Thyroid gland (tissue), 4 donors: Measurements from ENCODE around the gene LRRC47. TPM values are rescaled to one million over a fixed set of nuclear protein-coding genes. Genes with fewer than 3 reads are reported as not detected.

Experiments
- DNase-seq, 2 donors: peaks; one replicate each; pipeline ENCODE4 v3.0.0-alpha.2; 2019
- H3K27ac ChIP-seq, 3 donors: fragments of 200-600 bp; sonication (generic); 1 replicate in 2 of 3; 2 replicates in 1 of 3; pipeline ENCODE4 v1.5.1; 2016 to 2019; ENCODE audit warnings: mild to moderate bottlenecking in 1 of 3, moderate library complexity in 1 of 3
- H3K27me3 ChIP-seq: fragments of 200-600 bp; sonication (generic); one replicate; pipeline ENCODE4 v1.5.1; 2019
- H3K36me3 ChIP-seq, 2 donors: fragments of 200-600 bp; sonication (generic); one replicate each; pipeline ENCODE4 v1.5.1; 2016 to 2019
- H3K4me1 ChIP-seq, 2 donors: fragments of 200-600 bp; sonication (generic); one replicate each; pipeline ENCODE4 v1.5.1; 2017 to 2019
- H3K4me3 ChIP-seq, 3 donors: fragments of 200-600 bp; sonication (generic); replicated peaks in 1 of 3; 1 replicate in 2 of 3; 2 replicates in 1 of 3; pipeline ENCODE4 v1.5.1; 2016; ENCODE audit warnings: mild to moderate bottlenecking in 1 of 3
- H3K9me3 ChIP-seq: fragments of 200-600 bp; sonication (generic); one replicate; pipeline ENCODE4 v1.5.1; 2017
- CTCF ChIP-seq, 6 experiments: fragments of 200-600 bp in 3 of 6; fragments of 450-650 bp in 3 of 6; sonication (generic) in 3 of 6; IDR thresholded peaks; one replicate each; pipeline ENCODE4 v1.5.1; 2016 to 2019; ENCODE audit warnings: antibody characterized with exemption in 6 of 6, mild to moderate bottlenecking in 2 of 6, inconsistent platforms in 1 of 6, moderate library complexity in 1 of 6
- POLR2A ChIP-seq, 2 donors: fragments of 450-650 bp; IDR thresholded peaks; one replicate each; pipeline ENCODE4 v1.6.1; 2017; ENCODE audit warnings: antibody characterized with exemption in 2 of 2, mild to moderate bottlenecking in 2 of 2, moderate library complexity in 1 of 2
- WGBS, 2 donors: methylation state at CpG; one replicate each; pipeline ENCODE4 v1.1.5; 2017; 5-methylcytosine and 5-hydroxymethylcytosine counted together
- intact Hi-C: fragments of 100-400 bp; cut with DNase I; formaldehyde crosslinking; loops from one replicate; pipeline ENCODE4 v1.15.1; 2023
- total RNA-seq, 4 donors: library from RNA; depleted of rRNA; stranded (reverse); fragments of >200 nt; gene quantifications; one replicate each; pipeline ENCODE4 v1.2.3, GENCODE V29; 2016

The LRRC47 gene
- total RNA-seq, 4 donors from 2014 or later, result 38.7 to 45.2 (median 43.7) TPM

GRCh38 chr1:3745071-3745470, 51.2 kb downstream of the LRRC47 start:
- Histone ChIP-seq H3K36me3 (peaks cover 13 to 16% of the 10 kb centered on the region in 2 donors), H3K4me1 (peaks cover 26 to 30% of the 10 kb centered on the region in 2 donors), H3K4me3 (no peak overlapping the region), H3K27me3 (no peaks in the 10 kb centered on the region), H3K9me3 (no peaks in the 10 kb centered on the region), H3K27ac (no peak overlapping the region)
- intact Hi-C loops, result no loop called here
- no peak for DNase-seq
- WGBS, 2 donors, result 93 to 95% methylated on average over 12 of the region's 12 CpGs
- TF ChIP-seq POLR2A (IDR thresholded peaks at IDR 0.05) (no peak), CTCF (IDR thresholded peaks at IDR 0.05) (no peak)

GRCh38 chr1:3744646-3745045, 51.7 kb downstream of the LRRC47 start:
- intact Hi-C loops, result no loop called here
- peaks cover 13 to 18% of the 10 kb centered on the region in 2 donors for H3K36me3 ChIP-seq

GRCh38 chr1:3743826-3744225, 52.5 kb downstream of the LRRC47 start:
- DNase-seq, result no peak

More at GRCh38 chr1:3744646-3745045, 51.7 kb downstream of the LRRC47 start:
- WGBS, 2 donors, result 90% methylated on average over 4 to 5 of the region's 10 CpGs
- Histone ChIP-seq H3K27me3 (no peaks in the 10 kb centered on the region), H3K4me3 (no peak overlapping the region), H3K9me3 (no peaks in the 10 kb centered on the region), H3K27ac (no peak overlapping the region), H3K4me1 (peaks cover 26 to 29% of the 10 kb centered on the region in 2 donors)
- TF ChIP-seq POLR2A (IDR thresholded peaks at IDR 0.05) (no peak), CTCF (IDR thresholded peaks at IDR 0.05) (no peak)
- DNase-seq, result no peak

GRCh38 chr1:3743421-3743820, 52.9 kb downstream of the LRRC47 start:
- WGBS, 2 donors, result 71 to 74% methylated on average over 4 of the region's 4 CpGs
- H3K4me3 ChIP-seq, result no peak overlapping the region
- no peak for TF ChIP-seq POLR2A (IDR thresholded peaks at IDR 0.05)
- TF ChIP-seq CTCF (IDR thresholded peaks at IDR 0.05), result no peak
- peaks cover 17 to 24% of the 10 kb centered on the region in 2 donors for H3K36me3 ChIP-seq
- H3K27ac ChIP-seq, result no peak overlapping the region
- H3K9me3 ChIP-seq, result no peaks in the 10 kb centered on the region
- intact Hi-C loops, result no loop called here
- H3K4me1 ChIP-seq, result peaks cover 15 to 19% of the 10 kb centered on the region in 2 donors
- no peak for DNase-seq
- H3K27me3 ChIP-seq, result no peaks in the 10 kb centered on the region

More at GRCh38 chr1:3743826-3744225, 52.5 kb downstream of the LRRC47 start:
- no peak for TF ChIP-seq CTCF (IDR thresholded peaks at IDR 0.05)
- 92 to 96% methylated on average over 12 of the region's 12 CpGs for WGBS, 2 donors
- no peak overlapping the region for H3K27ac ChIP-seq
- no peaks in the 10 kb centered on the region for H3K27me3 ChIP-seq
- peaks cover 13 to 21% of the 10 kb centered on the region in 2 donors for H3K36me3 ChIP-seq
- H3K9me3 ChIP-seq, result no peaks in the 10 kb centered on the region
- H3K4me1 ChIP-seq, result peaks cover 18 to 21% of the 10 kb centered on the region in 2 donors
- intact Hi-C loops, result no loop called here
- no peak overlapping the region for H3K4me3 ChIP-seq

GRCh38 chr1:3742439-3743298, 53.6 kb downstream of the LRRC47 start:
- Histone ChIP-seq H3K27me3 (no peaks in the 10 kb centered on the region), H3K4me1 (peaks cover 10 to 12% of the 10 kb centered on the region in 2 donors), H3K9me3 (no peaks in the 10 kb centered on the region), H3K36me3 (peaks cover 20 to 29% of the 10 kb centered on the region in 2 donors), H3K4me3 (no peak overlapping the region), H3K27ac (no peak overlapping the region)
- DNase-seq, result no peak
- no peak for TF ChIP-seq POLR2A (IDR thresholded peaks at IDR 0.05)
- no peak for TF ChIP-seq CTCF (IDR thresholded peaks at IDR 0.05)
- intact Hi-C loops, result no loop called here
- 94 to 96% methylated on average over 12 to 24 of the region's 24 CpGs for WGBS, 2 donors
